ENCODE data around the gene MMP20. TPM values are rescaled to one million over a fixed set of nuclear protein-coding genes. Genes with fewer than 3 reads are reported as not detected.

MMP20 gene
- total and polyA plus RNA-seq, 4 donors: not detected

DNA sequence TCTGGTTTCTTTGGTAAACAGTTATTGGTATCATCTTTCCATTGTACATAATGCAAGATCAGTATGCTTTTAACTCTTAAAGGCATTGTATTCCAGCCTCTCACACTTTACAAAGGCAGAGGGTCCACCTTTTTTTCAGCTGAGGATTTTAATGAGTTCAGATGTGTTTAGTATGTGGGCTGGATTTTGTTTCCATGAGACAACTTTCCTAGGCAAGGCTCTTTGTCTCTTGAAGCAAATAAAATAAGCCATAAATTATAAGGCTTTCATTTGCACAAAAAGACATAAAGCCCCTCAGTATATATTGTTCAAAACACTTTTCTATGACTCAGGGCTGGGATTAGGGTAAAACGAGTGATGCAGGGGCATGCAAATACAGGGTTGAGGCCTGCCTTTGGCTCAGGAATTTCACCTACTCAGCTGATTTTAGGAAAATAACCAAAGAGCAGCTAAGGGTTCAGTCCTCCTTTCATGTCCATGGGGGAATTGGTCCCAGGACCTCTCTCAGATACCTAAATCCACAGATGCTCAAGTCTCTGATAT lies 7.6 kb downstream of the MMP20 start:
- TF ChIP-seq, protein P1, sequence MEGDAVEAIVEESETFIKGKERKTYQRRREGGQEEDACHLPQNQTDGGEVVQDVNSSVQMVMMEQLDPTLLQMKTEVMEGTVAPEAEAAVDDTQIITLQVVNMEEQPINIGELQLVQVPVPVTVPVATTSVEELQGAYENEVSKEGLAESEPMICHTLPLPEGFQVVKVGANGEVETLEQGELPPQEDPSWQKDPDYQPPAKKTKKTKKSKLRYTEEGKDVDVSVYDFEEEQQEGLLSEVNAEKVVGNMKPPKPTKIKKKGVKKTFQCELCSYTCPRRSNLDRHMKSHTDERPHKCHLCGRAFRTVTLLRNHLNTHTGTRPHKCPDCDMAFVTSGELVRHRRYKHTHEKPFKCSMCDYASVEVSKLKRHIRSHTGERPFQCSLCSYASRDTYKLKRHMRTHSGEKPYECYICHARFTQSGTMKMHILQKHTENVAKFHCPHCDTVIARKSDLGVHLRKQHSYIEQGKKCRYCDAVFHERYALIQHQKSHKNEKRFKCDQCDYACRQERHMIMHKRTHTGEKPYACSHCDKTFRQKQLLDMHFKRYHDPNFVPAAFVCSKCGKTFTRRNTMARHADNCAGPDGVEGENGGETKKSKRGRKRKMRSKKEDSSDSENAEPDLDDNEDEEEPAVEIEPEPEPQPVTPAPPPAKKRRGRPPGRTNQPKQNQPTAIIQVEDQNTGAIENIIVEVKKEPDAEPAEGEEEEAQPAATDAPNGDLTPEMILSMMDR (IDR thresholded peaks at IDR 0.05; ENCODE audit: control extremely low read depth, extremely low read depth): no peak
- 88 to 90% methylated on average over 1 of the region's 1 CpG for WGBS, 2 donors
- Histone ChIP-seq H3K9ac (ENCODE audit: insufficient read depth in 1 of 2, low read length in 2 of 2) (no peak overlapping the region), H3K36me3 (ENCODE audit: control insufficient read depth in 4 of 4, insufficient read depth in 4 of 4, low read length in 4 of 4) (no peaks in the 10 kb centered on the region), H3K27me3 (ENCODE audit: control insufficient read depth in 3 of 3, insufficient read depth in 3 of 3, low read length in 2 of 3) (no peaks in the 10 kb centered on the region), H3K4me3 (no peak overlapping the region), H3K9me3 (ENCODE audit: control insufficient read depth in 4 of 4, insufficient read depth in 3 of 4, low read length in 3 of 4) (no peaks in the 10 kb centered on the region), H3K4me1 (ENCODE audit: control insufficient read depth in 5 of 5, insufficient read depth in 5 of 5, low read length in 5 of 5) (peaks cover 0 to 4% (median 0%) of the 10 kb centered on the region in 5 donors), H3K27ac (ENCODE audit: low read depth in 1 of 2, low read length in 1 of 2) (no peak overlapping the region)
- ATAC-seq (ENCODE audit: insufficient read depth, low FRiP score) (no peak), DNase-seq (no peak)

DNA sequence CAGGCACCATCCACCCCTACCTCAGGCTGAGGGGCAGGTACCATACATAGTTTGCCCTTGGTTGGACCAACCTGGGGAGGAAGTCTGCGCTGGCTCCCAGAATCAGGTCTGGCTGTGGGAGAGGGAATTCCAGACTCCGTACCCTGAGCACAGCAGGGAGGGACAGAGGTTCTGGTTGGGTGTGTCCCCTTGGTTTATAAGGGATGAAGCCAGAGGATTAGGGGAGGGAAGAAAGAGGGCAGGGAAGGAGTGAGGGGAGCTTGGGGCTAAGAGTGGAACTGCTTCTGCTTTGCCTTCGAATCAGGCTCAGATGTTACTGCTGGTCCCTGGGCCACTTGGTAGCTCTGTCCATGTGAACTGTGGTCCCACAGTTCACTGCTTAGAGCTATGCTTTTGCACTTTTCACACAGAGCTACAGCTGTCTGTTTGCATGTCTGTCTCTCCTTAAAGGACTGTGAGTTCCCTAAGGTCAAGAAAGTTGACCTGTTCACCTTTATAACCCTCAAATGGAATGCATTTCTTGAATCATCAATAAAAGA lies 9.2 kb downstream of the MMP20 start:
- H3K4me1 ChIP-seq (ENCODE audit: control insufficient read depth in 5 of 5, insufficient read depth in 5 of 5, low read length in 5 of 5): peaks cover 0 to 4% (median 0%) of the 10 kb centered on the region in 5 donors
- H3K27me3 ChIP-seq (ENCODE audit: control insufficient read depth in 3 of 3, insufficient read depth in 3 of 3, low read length in 2 of 3): no peaks in the 10 kb centered on the region
- H3K9ac ChIP-seq (ENCODE audit: insufficient read depth in 1 of 2, low read length in 2 of 2): no peak overlapping the region
- H3K4me3 ChIP-seq: no peak overlapping the region
- ATAC-seq (ENCODE audit: insufficient read depth, low FRiP score): no peak
- TF ChIP-seq, protein P1 (IDR thresholded peaks at IDR 0.05; ENCODE audit: control extremely low read depth, extremely low read depth): no peak
- no peaks in the 10 kb centered on the region for H3K36me3 ChIP-seq (ENCODE audit: control insufficient read depth in 4 of 4, insufficient read depth in 4 of 4, low read length in 4 of 4)
- H3K27ac ChIP-seq (ENCODE audit: low read depth in 1 of 2, low read length in 1 of 2): no peak overlapping the region
- no peak for DNase-seq
- H3K9me3 ChIP-seq (ENCODE audit: control insufficient read depth in 4 of 4, insufficient read depth in 3 of 4, low read length in 3 of 4): no peaks in the 10 kb centered on the region
- WGBS, 2 donors: 89 to 92% methylated on average over 3 of the region's 3 CpGs

DNA sequence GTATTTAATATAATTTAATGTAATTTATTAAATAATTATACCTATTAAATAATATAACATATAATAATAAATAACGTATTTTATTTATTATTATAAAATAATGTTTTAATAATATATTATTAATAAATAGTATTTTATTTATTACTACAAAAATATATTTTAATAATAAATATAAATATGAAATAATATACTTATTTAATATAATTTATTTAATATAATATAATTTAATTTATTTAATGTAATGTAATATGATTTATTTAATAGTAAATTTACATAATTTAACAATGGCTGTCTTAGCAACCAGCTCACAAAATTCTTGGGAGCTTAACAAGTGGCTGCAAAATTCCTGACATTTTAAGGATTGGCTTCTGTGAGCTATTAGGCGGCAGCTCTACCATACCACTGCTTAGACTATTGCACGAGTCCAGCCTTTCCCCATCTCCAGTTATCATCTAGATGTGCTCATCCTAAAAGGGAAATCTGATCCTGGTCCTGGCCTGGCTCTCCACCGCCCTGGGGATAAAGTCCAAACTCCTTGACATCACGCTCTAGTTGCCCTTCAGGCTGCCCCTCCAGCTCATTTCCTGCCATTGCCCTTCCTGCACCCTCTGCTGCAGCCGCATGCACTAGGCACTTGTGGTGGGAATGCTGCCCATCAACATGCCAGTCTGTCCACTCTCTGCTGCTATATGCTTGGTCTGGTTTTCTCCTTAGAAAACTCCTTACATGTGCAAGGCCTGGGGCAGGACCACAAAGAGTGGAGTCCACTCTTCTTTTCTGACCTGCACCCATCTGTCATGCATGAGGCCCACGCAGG lies 9.8 kb downstream of the MMP20 start:
- WGBS, 2 donors: 75 to 85% methylated on average over 7 of the region's 7 CpGs
- H3K4me1 ChIP-seq (ENCODE audit: control insufficient read depth in 5 of 5, insufficient read depth in 5 of 5, low read length in 5 of 5): peaks cover 0 to 2% (median 0%) of the 10 kb centered on the region in 5 donors
- DNase-seq (no peak), ATAC-seq (ENCODE audit: insufficient read depth, low FRiP score) (no peak)
- H3K36me3 ChIP-seq (ENCODE audit: control insufficient read depth in 4 of 4, insufficient read depth in 4 of 4, low read length in 4 of 4): no peaks in the 10 kb centered on the region
- H3K27me3 ChIP-seq (ENCODE audit: control insufficient read depth in 3 of 3, insufficient read depth in 3 of 3, low read length in 2 of 3): no peaks in the 10 kb centered on the region
- H3K27ac ChIP-seq (ENCODE audit: low read depth in 1 of 2, low read length in 1 of 2): no peak overlapping the region
- H3K4me3 ChIP-seq: no peak overlapping the region
- no peaks in the 10 kb centered on the region for H3K9me3 ChIP-seq (ENCODE audit: control insufficient read depth in 4 of 4, insufficient read depth in 3 of 4, low read length in 3 of 4)
- H3K9ac ChIP-seq (ENCODE audit: insufficient read depth in 1 of 2, low read length in 2 of 2): no peak overlapping the region
- TF ChIP-seq, protein P1 (IDR thresholded peaks at IDR 0.05; ENCODE audit: control extremely low read depth, extremely low read depth): no peak
